GM13976 (cell line): ENCODE measurements around the gene HCFC1.

ENCODE experiments used
- DNase-seq: peaks from one replicate; pipeline ENCODE4 v3.0.0; 2012; ENCODE audit warnings: low spot score
- CTCF ChIP-seq: IDR thresholded peaks from 2 replicates; pipeline ENCODE4 v1.5.1; 2012; ENCODE audit warnings: borderline replicate concordance, mild to moderate bottlenecking; ENCODE audit not compliant: insufficient read depth; ENCODE audit errors: extremely low read depth, missing control alignments, control extremely low read depth
- in situ Hi-C: fragments of 300-500 bp; cut with MboI; formaldehyde crosslinking; loops from one replicate; pipeline ENCODE4 v1.12.0; 2022; ENCODE audit warnings: low sequenced_read_pairs, mixed read lengths, inconsistent platforms; ENCODE audit not compliant: unreplicated experiment

The HCFC1 gene

DNA sequence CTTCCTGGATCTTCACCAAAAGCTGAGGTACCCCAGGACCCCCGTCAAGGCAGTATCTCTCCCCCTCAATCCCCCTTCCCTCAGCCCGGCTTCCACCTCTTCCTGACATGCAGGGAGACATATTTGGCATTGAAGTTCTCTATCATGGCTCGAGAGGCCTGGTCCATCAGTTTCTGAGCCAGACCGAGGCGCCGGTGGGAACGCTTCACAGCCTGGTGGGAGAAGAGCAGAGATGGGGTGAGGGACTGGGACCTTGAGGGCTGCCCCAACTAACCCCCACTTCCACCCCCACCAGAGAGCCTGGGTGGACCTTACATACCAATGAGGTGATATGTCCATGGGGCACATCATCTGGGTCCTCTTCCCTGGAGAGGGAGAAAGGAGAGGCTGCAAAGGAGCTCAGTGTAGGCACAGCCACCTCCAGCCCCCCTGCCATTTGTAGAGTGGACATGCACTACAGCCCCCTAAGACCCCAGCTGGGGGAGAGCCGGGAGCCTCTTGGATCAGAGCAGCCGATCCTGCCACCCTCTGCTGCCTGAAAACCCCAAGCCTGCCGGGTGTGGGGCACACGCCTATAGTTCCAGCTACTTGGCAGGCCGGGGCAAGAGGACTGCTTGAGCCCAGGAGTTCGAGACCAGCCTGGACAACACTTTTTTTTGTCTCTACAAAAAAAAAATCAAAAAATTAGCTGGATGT lies 39.2 kb downstream of the HCFC1 start:
- in situ Hi-C loops = no loop called here
- DNase-seq = no peak
- no peak for TF ChIP-seq CTCF

- no peak for DNase-seq
- in situ Hi-C loops = no loop called here
- TF ChIP-seq CTCF = no peak
Measured at GRCh38 chrX:153931748-153932147, 39.9 kb downstream of the HCFC1 start.

- no peak for TF ChIP-seq CTCF
- in situ Hi-C loops = no loop called here
- DNase-seq = no peak
Measured at GRCh38 chrX:153931151-153931550, 40.5 kb downstream of the HCFC1 start.

GRCh38 chrX:153930011-153930910 lies 41.4 kb downstream of the HCFC1 start:
- no peak for DNase-seq
- in situ Hi-C loops = no loop called here
- TF ChIP-seq CTCF = no peak

- DNase-seq = no peak
- in situ Hi-C loops = no loop called here
- no peak for TF ChIP-seq CTCF
Measured at GRCh38 chrX:153929576-153929975, 42.0 kb downstream of the HCFC1 start.

DNA sequence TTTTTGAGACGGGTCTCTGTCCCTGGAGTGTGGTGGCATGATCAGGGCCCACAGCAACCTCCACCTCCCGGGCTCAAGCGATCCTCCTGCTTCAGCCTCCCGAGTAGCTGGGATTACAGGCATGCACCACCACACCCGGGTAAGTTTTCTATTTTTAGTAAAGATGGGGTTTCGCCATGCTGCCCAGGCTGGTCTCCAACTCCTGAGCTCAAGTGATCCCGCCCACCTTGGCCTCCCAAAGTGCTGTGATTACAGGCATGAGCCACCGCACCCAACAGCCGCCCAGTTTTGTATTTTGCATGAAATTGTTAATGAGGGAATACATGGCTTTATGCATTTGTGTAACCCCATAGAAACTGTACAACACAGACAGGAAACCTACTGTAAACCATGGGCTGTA lies 42.8 kb downstream of the HCFC1 start:
- no peak for DNase-seq
- in situ Hi-C loops = no loop called here
- TF ChIP-seq CTCF = no peak
